ENCODE data around the gene LLPH.

The LLPH gene

DNA sequence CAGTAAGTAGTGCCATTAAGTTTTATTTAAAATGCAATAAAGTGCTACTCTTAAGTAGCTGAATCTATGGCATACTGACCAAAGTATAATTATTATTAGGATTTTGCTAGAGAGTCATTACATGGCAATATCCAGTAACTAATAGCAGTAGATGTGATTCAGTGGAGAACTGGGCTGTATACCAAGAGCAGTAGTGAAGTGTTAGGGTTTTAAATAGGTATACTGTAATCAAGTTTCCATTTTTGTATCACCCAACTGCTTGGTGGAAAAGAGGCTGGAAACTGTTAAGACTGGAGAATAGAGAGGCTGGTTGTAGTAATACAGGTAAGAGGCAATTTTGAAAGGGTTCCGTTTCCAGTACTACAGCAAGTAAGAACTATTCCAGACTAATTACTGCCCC, 13.3 kb upstream of the LLPH start:
- no peak for DNase-seq

DNA sequence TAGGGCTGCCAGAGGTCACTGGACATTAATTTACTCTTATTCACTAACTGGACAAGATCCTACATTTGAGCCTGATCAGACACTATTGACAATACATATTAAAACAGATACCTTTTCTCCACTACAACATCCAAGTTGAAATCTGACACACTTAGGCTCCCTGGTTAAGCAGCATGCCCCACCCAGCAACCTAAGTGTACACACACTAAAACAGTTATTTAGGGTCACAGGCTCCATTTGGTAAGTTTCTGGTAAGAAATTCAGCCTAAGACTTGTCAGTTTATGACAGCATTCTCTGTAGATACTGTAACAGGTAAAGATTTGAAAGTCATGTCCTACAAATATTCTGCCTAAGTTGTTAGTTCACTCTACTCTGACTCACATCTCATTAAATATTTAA, 12.3 kb upstream of the LLPH start:
- DNase-seq, result no peak

DNA sequence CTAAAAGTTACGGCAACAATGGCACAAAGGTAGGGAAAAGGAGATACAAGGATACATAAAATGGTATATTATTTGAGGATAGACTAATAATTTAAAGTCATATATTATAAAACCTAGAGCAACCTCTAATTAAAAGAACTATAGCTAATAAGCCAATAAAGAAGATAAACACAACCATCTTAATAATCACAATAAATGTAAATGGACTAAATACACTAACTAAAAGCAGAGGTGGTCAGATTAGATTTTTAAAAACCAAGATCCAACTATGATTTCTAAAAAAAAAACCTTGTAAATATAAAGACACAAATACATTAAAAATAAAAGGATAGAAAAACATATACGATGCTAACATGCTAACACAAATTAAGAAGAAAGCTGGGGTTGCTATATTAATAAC, 10.7 kb upstream of the LLPH start:
- DNase-seq, result no peak

DNA sequence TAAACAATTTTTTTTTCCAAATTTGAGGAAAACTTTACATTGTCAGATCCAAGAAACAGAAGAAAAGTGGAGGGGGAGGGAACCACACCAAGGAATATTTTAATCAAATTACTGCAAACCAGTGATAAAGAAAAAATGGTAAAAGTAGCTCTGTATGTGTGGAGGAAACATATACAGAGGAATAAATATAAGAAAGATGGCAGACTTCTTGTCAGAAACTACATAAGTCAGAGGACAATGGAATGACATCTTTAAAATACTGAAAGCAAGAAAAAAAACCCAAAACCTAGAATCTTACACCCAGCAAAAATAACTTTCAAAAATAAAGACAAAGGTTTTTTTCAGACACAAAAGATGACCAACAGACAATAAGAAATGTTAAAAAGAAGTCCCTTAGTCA, 10.2 kb upstream of the LLPH start:
- DNase-seq, result no peak

DNA sequence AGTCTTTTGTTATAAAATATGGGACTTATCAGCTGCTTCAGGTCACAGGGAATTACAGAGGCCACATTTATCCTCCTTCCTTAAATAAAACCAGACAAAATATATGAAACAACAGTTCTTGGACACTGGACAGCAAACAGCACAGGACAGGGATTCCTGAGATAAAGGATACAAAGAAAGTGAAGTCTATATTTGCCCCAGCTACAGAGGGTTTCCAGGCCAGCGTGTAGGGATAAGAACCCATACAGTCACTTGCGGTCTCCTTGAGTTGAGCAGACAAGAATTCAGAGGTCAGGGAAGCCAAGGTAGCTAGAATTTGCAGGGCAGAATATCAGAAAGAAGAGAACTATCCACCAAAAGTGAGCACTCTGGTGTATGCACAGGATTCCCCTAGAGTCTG, 8.8 kb upstream of the LLPH start:
- no peak for DNase-seq

DNA sequence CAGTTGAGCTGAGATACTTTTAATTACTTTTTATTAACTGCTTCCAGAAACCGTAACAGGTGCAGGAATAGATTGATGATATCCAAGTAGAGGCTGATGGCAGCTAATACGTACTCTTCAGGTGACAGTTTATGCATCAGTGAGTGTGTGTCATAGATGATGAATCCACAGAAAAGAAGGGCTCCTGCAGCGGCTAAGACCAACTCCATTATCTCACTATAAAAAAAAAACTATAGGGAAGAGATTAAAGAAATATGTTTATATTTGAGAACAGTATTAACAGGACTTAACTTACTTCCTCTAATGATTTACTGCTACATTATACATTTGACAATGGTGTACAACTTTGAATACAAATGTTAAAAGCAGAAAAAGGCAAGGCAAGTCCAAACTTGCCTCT, 7.4 kb upstream of the LLPH start:
- no peak for DNase-seq

DNA sequence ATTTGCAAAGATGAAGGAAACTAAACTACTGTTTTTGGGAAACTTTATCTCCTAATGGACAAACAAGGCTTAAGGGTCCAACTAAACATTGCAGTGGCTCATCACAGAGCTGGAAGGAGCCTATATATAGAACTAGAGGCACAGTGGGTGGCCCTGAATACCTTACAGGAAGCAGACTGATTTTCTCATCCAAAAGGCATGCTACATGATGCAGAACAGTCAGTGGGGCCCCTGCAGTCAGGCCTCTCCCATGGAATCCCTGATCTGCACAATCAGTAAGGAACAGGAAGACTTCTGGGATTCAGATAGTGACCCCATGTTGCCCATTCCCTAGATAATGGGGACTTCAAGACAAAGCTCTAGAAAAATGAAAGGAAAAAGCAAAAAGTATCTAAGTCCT, 1.9 kb upstream of the LLPH start:
- DNase-seq, result no peak

DNA sequence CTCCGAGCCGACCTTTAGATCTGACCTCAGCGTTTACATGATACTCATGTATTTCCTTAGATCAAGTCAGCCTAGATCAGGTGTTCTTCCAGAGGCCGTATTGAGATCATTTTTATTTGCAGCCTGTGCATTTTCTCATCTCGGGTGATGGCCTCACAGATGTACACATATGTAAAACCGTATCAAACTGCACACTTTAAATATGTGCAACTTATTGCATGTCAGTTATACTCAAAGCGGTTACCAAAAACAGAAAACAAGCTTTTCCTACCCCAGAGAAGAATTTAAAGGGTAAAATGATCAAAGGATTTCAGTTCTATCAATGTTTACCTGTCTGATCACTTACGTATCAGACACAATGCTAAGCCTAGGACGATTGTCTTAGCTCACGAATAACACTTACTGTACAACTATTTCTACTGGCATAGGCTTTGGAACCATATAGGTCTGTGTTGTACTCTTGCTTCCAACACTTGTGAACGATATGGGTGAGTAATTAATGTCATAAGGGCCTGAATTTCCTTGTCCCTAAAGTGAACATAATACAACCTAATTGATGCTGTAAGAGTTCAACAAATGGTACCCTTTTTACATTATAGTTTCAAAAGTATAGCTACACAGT, 628 bp upstream of the LLPH start:
- no peak for DNase-seq

DNA sequence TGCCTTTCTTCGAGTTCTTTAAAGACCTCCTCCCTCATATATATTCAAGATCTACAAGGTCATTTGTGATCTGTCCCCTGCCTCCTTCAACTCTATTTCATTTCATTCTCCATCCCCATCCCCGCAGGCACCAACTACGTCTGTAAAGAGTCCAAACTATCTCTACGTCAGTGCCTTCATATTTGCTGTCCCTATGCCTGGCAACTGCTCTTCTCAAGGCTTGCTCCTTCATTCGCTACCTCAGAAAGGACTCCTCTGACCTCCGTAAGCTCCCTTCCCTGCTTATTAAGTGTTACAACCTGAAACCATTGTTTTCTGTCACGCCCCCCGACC, 650 bp downstream of the LLPH start:
- DNase-seq, result peak in 1 of 58 donors; percentile 5

DNA sequence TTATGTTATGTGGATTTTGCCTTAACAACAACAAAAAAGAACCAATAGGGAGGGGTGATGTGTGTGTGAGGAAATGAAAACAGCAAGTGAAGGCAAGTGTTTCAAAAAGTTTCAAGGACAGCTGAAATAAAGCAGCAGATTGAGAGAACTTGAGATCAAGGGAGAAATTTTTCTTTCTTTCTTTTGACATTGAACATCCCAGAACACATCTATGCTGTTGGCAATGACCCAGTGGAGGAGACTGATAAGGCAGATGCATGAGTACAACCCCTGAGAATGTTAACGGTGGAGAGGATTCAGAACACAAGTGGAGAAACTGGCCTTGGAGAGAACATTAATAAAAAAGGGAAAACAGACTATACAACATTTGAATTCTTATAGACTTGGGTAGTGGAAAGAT, 2.9 kb downstream of the LLPH start:
- DNase-seq, result no peak

DNA sequence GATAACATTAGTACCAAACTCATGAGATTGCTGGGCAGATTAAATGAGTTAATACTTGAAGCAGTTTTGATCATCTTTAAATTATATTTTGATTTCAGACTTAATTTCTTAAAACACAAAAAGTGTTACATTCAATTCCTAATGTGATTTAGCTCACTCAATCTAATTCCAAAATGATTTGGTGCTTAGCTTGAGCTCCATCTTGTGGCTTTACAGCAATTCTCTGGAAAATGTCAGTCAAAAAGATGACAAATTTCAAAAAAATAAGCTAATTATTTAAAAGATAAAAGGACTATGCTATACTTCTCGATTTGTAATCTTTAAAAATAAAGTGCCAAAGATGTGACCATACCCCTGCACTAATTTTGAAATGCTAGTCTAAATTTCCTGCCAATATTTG, 10.1 kb downstream of the LLPH start:
- DNase-seq, result no peak

DNA sequence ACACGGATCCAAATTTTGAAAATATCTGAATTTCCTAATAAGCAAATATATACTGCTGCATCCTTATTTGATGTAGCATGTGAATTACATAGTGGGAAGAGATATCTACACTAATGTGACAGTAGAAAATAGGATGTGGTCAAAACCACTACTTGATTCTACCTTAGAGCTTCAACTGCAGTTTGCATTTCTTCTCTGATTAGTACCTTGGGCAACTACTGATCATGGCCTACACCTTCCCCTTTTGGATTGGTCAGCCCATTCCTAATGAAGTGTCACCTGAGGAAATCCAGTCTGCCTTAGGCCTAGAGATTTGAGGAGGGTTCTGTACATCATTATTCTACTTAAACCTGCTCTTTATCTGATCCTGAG, 10.7 kb downstream of the LLPH start:
- no peak for DNase-seq

DNA sequence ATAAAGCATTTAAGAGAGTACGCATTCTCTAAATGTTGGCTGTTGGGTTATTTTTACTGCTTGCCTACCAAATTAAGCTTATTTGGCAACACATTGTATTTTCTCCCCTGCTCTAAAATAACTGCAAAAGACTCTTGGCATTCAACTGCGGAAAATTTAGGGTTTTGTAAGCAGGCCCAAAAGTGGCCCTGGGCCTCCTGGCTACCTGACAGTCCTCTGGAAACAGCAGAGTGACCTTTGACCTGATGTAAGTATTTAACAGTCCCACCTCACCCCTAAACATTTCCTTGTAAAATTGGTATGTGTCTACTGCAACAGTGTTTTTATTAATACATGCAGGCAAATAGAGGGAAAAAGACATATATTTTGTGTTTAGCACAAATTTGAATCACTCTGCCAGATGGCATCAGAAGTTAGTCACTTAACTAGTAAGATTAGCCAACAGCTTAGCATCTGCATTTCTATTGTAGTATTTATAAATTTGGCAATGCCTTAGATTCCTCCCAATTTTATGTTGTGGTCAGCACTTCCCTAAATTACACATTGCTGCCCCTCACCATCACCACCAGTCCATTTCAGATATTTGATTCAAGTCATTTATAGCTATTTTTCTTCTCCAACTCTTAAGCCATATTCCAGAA, 11.2 kb downstream of the LLPH start:
- no peak for DNase-seq

DNA sequence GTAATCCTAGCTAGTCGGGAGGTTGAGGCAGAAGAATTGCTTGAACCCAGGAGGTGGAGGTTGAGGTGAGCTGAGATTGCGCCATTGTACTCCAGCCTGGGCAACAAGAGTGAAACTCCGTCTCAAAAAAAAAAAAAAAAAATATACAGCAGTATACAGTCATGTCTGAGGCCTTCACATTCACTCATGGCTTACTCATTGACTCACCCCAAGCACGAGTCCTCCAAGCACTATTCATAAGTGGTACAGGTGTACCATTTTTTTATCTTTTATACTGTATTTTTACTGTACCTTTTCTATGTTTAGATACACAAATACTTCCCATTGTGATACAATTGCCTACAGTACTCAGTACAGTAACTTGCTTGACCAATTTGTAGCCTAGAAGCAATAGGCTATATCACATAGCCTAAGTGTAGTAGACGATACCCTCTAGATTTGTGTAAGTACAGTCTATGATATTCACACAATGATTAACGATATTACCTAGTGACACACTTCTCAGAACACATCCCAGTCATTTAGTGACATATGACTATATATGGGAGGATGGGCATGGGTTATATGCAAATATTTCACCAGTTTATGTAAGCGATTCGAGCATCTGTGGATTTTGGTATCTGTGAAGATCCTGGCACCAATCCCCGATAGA, 12.2 kb downstream of the LLPH start:
- DNase-seq, result no peak

DNA sequence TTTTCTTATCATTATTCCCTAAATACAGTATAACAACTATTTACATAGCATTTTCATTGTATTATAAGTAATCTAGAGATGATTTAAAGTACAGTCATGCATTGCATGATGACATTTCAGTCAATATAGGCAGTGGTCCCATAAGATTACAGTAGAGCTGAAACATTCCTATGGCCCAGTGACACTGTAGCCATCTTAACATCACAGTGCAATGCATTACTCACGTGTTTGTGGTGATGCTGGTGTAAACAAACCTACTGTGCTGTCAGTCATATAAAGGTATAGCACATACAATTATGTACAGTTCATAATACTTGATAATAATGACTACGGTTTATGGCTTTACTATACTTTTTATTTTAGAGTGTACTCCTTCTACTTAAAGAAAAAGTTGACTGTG, 13.3 kb downstream of the LLPH start:
- DNase-seq, result no peak

DNA sequence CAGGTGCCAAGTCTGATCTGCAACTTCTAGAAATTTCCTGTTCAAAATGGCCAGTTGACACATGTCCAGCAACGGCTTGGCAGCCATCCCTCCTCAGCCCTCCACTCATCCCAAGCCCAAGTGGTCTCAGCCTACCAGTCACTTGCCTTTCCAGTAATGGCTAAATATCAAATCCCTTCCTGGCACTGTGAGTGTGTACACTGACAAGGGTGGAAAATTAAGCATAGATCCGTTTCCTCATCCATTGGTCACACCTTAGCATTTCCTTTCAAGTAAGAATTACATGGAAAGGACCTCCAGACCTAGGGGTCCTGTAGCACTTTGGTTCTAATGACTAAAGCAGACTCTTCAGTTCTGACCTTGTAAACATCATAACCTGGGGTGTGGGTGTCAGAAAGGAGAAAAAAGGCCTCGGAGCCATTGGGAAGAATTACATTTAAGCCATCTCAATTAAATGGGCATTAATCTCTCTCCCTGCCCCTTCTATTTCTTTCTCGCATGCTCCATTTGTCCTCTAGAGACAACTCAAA, 15.4 kb downstream of the LLPH start:
- no peak for DNase-seq

DNA sequence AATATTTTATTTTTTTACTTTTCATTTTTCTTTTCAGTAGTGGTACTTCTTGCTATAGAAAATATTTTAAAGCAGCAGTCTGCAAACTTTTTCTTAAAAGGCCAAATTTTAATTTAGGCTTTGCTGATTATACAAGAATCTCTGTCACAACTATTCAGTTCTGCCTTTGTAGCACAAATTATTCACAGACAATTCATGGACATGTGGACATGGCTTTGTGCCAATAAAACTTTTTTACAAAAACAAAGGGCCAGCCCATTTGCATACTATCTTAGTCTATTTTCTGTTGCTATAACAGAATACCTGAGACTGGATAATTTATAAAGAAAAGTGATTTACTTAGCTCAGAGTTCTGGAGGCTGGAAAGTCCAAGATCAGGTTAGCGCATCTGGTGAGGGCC, 17.1 kb downstream of the LLPH start:
- no peak for DNase-seq

DNA sequence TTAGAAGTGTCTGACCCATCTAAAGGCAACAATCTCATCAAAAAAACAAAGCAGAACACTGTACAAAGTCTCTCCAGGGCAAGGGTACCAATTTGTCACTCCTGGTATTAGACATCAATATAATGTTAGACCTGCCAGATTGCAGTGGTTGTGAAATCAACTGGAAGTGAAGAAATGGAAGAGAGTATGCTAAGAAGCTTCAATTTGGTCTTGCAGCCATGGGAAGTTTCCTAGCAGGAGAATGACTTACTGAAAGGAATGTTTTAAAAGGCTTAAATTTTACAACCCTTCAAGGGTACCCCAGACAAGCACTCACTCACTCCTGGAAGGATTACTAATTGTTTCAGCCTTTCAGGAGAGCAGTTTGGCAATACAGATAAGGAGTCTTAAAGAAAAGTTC, 18.9 kb downstream of the LLPH start:
- no peak for DNase-seq

DNA sequence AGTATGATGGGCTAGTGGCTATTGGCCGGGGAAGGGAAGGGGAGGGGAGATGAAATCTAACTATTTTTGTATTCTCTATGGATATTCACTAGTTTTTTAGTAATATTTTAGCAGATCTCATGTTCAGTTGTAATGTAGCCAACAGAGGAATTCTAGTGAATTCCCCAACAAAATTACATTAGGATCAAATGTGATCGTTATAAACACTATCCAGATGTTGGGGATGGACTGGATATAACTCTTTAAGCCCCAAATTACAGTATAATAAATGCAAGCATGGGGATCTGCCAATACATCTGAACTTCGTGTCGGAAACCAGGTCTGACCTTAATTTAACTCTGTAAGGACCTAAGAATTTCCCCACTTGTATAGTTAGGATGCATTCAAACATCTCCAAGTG, 21.5 kb downstream of the LLPH start:
- DNase-seq, result no peak

DNA sequence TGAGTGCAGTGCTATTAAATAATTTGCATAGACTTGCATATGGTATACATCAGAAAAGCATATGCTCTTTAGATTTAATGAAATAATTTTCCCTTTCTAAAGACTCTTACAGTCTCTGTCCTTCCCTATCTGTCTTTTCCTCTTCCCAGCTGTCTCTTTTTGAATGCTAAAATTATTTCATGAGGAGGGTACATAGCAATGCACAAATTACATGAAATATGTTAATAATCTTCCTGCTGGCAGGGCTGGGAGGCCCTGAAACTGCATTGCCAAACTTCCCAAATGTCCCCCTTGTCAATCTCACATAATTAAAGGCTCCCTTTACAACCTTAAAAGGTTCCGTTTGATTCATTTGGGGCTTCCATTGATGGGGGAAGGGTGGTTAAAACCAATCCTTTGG, 22.2 kb downstream of the LLPH start:
- DNase-seq, result no peak

DNA sequence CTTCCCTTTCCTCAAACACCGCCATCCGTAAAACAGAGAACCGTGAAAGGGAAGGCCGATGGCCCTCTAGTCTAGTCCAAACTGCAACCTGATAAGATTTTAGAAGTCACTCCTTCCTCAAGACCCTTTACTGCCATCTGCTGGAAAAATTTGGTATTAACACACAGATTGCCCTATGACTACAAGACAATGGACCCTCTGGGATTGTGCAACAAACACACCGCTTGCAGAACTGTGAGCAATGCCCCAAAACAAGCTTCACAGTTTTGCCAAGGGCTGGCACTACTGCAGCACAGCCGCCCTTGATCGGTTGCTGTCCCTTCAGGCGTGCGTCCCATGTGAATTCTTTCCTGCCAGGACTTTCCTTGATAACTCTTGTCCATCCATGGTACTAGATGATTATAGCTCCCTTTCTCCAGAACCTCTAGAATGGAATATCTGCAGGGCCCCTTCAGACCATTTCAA, 23.1 kb downstream of the LLPH start:
- peak in 24 of 58 donors; percentile 0 to 75 (median 11) for DNase-seq

DNA sequence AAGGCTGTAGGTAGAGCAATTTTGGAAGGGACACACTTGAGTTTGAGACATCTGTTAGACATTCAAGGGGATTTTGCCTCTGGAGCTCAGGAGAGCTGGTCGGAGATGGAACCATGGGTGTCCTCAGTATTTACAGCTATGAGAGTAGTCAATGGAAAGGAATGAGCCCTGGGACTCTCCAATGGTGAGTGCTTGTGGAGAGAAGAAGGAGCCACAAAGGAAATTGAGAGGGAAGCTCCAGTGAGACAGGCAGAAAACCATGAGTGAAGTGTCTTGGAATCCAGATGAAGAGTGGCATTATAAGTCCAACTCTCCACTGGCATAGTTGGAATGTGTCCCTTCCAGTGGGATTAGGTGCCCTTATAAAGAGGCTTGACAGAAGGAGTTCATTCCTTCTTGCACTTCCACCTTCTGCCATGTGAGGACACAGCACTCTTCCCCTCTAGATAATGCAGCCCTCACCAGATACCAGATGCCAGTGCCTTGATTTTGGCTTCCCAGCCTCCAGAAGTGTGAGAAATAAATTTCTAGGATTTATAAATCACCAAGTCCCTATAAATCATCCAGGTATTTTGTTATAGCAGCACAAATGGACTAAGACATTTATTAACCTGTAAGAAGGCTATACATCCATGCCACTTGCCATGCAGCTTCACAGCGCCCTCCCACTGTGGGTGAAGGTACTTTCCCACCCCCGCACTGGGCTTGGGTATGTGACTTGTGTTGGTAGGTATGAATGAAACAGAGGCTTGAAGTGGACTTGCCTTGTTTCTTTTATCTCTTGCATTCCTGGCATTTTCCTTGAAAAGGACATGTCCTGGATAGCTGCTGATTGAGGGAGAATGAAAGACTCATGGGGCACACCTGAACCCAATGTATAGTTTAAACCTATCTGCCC, 27.3 kb downstream of the LLPH start:
- DNase-seq, result no peak

Measured in anterior cingulate cortex (tissue), 58 donors.